Caco-2 (cell line): ENCODE measurements around the gene ALDH3A1. TPM values are rescaled to one million over a fixed set of nuclear protein-coding genes. Genes with fewer than 3 reads are reported as not detected.

ENCODE experiments used
- BruUV-seq: library from RNA; stranded (reverse); fragments of 400-500 nt; replicated peaks from 2 replicates; lab custom pipeline; 2021; lab: Mats Ljungman, UMichigan
- CTCF ChIA-PET: fragments of 300-600 bp; sonication (Branson Sonifier 250); formaldehyde crosslinking; loops from one replicate; lab custom pipeline; 2022; ENCODE audit warnings: antibody characterized with exemption; lab: Charles Lee
- POLR2A ChIA-PET: fragments of 300-600 bp; sonication (Branson Sonifier 250); formaldehyde crosslinking; loops from one replicate; lab custom pipeline; 2022; ENCODE audit warnings: antibody characterized with exemption; lab: Charles Lee
- DNase-seq, 2 experiments: peaks; one replicate each; pipeline versions ENCODE4 v3.0.0 to v3.0.0-alpha.2; 2020 to 2022
- H3K27me3 ChIP-seq: replicated peaks from 2 replicates; pipeline ENCODE4 v1.6.0; 2011; ENCODE audit warnings: low read length; ENCODE audit not compliant: control insufficient read depth, insufficient read depth
- H3K36me3 ChIP-seq: 2 replicates; pipeline ENCODE4 v1.5.1; 2011; ENCODE audit warnings: low read length; ENCODE audit not compliant: control insufficient read depth, insufficient read depth
- H3K4me1 ChIP-seq: fragments of 250-450 bp; sonication (Bioruptor Pico); 2 replicates; pipeline ENCODE4 v1.5.1; 2020; ENCODE audit warnings: mild to moderate bottlenecking
- H3K4me3 ChIP-seq: 2 replicates; pipeline ENCODE4 v1.5.1; 2011; ENCODE audit warnings: low read depth, mild to moderate bottlenecking, control low read depth, low read length
- H3K9me3 ChIP-seq: fragments of 250-450 bp; sonication (Bioruptor Pico); 2 replicates; pipeline ENCODE4 v1.5.1; 2020; ENCODE audit warnings: mild to moderate bottlenecking, moderate library complexity
- H3K27ac Mint-ChIP-seq: one replicate; pipeline ENCODE4 v1.8.0; 2022; ENCODE audit warnings: mixed read lengths; ENCODE audit not compliant: unreplicated experiment
- H3K27me3 Mint-ChIP-seq: one replicate; pipeline ENCODE4 v1.8.0; 2022; ENCODE audit warnings: mixed read lengths; ENCODE audit not compliant: insufficient read depth, unreplicated experiment
- H3K36me3 Mint-ChIP-seq: one replicate; pipeline ENCODE4 v1.8.0; 2022; ENCODE audit warnings: mild to moderate bottlenecking, mixed read lengths; ENCODE audit not compliant: insufficient read depth, unreplicated experiment
- H3K4me1 Mint-ChIP-seq: one replicate; pipeline ENCODE4 v1.8.0; 2022; ENCODE audit warnings: low read depth, mixed read lengths; ENCODE audit not compliant: unreplicated experiment
- H3K4me3 Mint-ChIP-seq: one replicate; pipeline ENCODE4 v1.8.0; 2022; ENCODE audit warnings: mild to moderate bottlenecking, moderate library complexity, mixed read lengths; ENCODE audit not compliant: unreplicated experiment
- H3K9me3 Mint-ChIP-seq: one replicate; pipeline ENCODE4 v1.8.0; 2022; ENCODE audit warnings: mixed read lengths; ENCODE audit not compliant: unreplicated experiment
- CTCF ChIP-seq, 2 experiments: fragments of 200-600 bp in 1 of 2; IDR thresholded peaks; 1 replicate in 1 of 2; 2 replicates in 1 of 2; pipeline versions ENCODE4 v1.5.1 to v1.8.0; 2011 to 2022; ENCODE audit warnings: antibody characterized with exemption in 1 of 2, control low read depth in 1 of 2, inconsistent platforms in 1 of 2, low read depth in 1 of 2, low read length in 1 of 2, mild to moderate bottlenecking in 1 of 2, moderate library complexity in 1 of 2; ENCODE audit not compliant: insufficient read depth in 1 of 2, severe bottlenecking in 1 of 2, unreplicated experiment in 1 of 2
- intact Hi-C: fragments of 100-400 bp; cut with micrococcal nuclease; formaldehyde crosslinking; loops from one replicate; pipeline ENCODE4 v1.10.0; 2022; ENCODE audit not compliant: unreplicated experiment
- total RNA-seq: library from RNA; stranded (reverse); gene quantifications from 2 replicates; pipeline ENCODE4 v1.2.3, GENCODE V29; 2022

Gene ALDH3A1
- total RNA-seq, 1 experiment from 2014 or later: 8.3 TPM

- POLR2A ChIA-PET: no interaction called here
- no peak overlapping the region for H3K4me3 Mint-ChIP-seq
- DNase-seq: peak in 1 of 2 experiments; percentile 21
- Histone ChIP-seq H3K27me3 (no peaks in the 10 kb centered on the region), H3K4me1 (0 out of 2 replicates have a peak, but pooled peaks cover 7% of the 10 kb centered on the region), H3K4me3 (no peak overlapping the region), H3K36me3 (no peaks in the 10 kb centered on the region), H3K9me3 (no peaks in the 10 kb centered on the region)
- TF ChIP-seq CTCF (IDR thresholded peaks at IDR 0.05; ENCODE audit: insufficient read depth in 1 of 2, low read depth in 1 of 2, low read length in 1 of 2, severe bottlenecking in 1 of 2, unreplicated experiment in 1 of 2): no peak
- no peaks in the 10 kb centered on the region for H3K27me3 Mint-ChIP-seq
- H3K36me3 Mint-ChIP-seq: no peaks in the 10 kb centered on the region
- intact Hi-C loops: loop anchor here (5.0 kb wide), 1 partner anchor 61 kb away; no protein-coding TSS in a partner anchor
- H3K4me1 Mint-ChIP-seq: no peaks in the 10 kb centered on the region
- CTCF ChIA-PET: interaction anchor here (1.7 to 2.6 kb wide), 3 partner anchors 115 to 401 kb away, joined by 4 to 20 read pairs (median 7); partner anchors contain the start of genes ALDH3A2 and B9D1
- no peaks in the 10 kb centered on the region for H3K9me3 Mint-ChIP-seq
- no peak overlapping the region for H3K27ac Mint-ChIP-seq
- BruUV-seq: no TSS peak
These were observed 15.3 kb upstream of the ALDH3A1 start for GRCh38 chr17:19763416-19763815.

GRCh38 chr17:19762515-19762961, 14.4 kb upstream of the ALDH3A1 start:
- CTCF ChIA-PET: interaction anchor here (0.6 to 2.6 kb wide), 15 partner anchors 9 to 400 kb away, joined by 3 to 20 read pairs (median 4); partner anchors contain the start of genes ALDH3A2 and B9D1
- H3K4me3 Mint-ChIP-seq: no peak overlapping the region
- peak; percentile 71 to 78 for DNase-seq
- H3K9me3 Mint-ChIP-seq: no peaks in the 10 kb centered on the region
- H3K4me3 ChIP-seq: no peak overlapping the region
- intact Hi-C loops: loop anchor here (1.0 to 5.0 kb wide), 2 partner anchors 60 to 248 kb away; no protein-coding TSS in a partner anchor
- BruUV-seq: no TSS peak
- H3K27me3 Mint-ChIP-seq: no peaks in the 10 kb centered on the region
- no peaks in the 10 kb centered on the region for H3K27me3 ChIP-seq
- no peaks in the 10 kb centered on the region for H3K9me3 ChIP-seq
- H3K4me1 ChIP-seq: 0 out of 2 replicates have a peak, but pooled peaks cover 7% of the 10 kb centered on the region
- no peaks in the 10 kb centered on the region for H3K4me1 Mint-ChIP-seq
- no peak overlapping the region for H3K27ac Mint-ChIP-seq
- H3K36me3 ChIP-seq: no peaks in the 10 kb centered on the region
- POLR2A ChIA-PET: interaction anchor here (1.0 kb wide), 1 partner anchor 114 kb away, joined by 5 read pairs; the partner anchor contains the start of gene ALDH3A2
- no peaks in the 10 kb centered on the region for H3K36me3 Mint-ChIP-seq
- TF ChIP-seq CTCF (IDR thresholded peaks at IDR 0.05; ENCODE audit: insufficient read depth in 1 of 2, low read depth in 1 of 2, low read length in 1 of 2, severe bottlenecking in 1 of 2, unreplicated experiment in 1 of 2): peak; percentile 77 to 78

- CTCF ChIA-PET: no interaction called here
- Histone ChIP-seq H3K4me3 (no peak overlapping the region), H3K9me3 (no peaks in the 10 kb centered on the region), H3K36me3 (no peaks in the 10 kb centered on the region), H3K27me3 (no peaks in the 10 kb centered on the region), H3K4me1 (no peaks in the 10 kb centered on the region)
- Mint-ChIP-seq H3K4me1 (no peaks in the 10 kb centered on the region), H3K9me3 (no peaks in the 10 kb centered on the region), H3K4me3 (no peak overlapping the region), H3K27ac (no peak overlapping the region), H3K36me3 (no peaks in the 10 kb centered on the region), H3K27me3 (no peaks in the 10 kb centered on the region)
- DNase-seq: no peak
- POLR2A ChIA-PET: no interaction called here
- intact Hi-C loops: loop anchor here (5.0 kb wide), 1 partner anchor 58 kb away; no protein-coding TSS in a partner anchor
- TF ChIP-seq CTCF (IDR thresholded peaks at IDR 0.05; ENCODE audit: insufficient read depth in 1 of 2, low read depth in 1 of 2, low read length in 1 of 2, severe bottlenecking in 1 of 2, unreplicated experiment in 1 of 2): no peak
- no TSS peak for BruUV-seq
These were observed 12.6 kb upstream of the ALDH3A1 start for GRCh38 chr17:19760746-19761145.
